GM11168 (cell line): ENCODE results near the gene DEFB124.
"Not testable (repeated sequence)": the region's sequence is repeated elsewhere in the genome, so short reads cannot be mapped to it uniquely, and the experiment has no call there.

Source experiments
- in situ Hi-C: fragments of 300-500 bp; cut with MboI; formaldehyde crosslinking; loops from one replicate; pipeline ENCODE4 v1.12.0; 2022; ENCODE audit warnings: low sequenced_read_pairs; ENCODE audit not compliant: unreplicated experiment

Gene DEFB124

GRCh38 chr20:31490752-31491151, 15.8 kb upstream of the DEFB124 start:
- in situ Hi-C loops = no loop called here

GRCh38 chr20:31489152-31489551, 14.2 kb upstream of the DEFB124 start:
- in situ Hi-C loops = no loop called here

- in situ Hi-C loops = no loop called here
These were observed 13.2 kb upstream of the DEFB124 start for GRCh38 chr20:31488115-31488514.

- in situ Hi-C loops = no loop called here
These were observed 10.8 kb upstream of the DEFB124 start for GRCh38 chr20:31485450-31486339.

GRCh38 chr20:31484001-31484400, 9.1 kb upstream of the DEFB124 start:
- in situ Hi-C loops = no loop called here

GRCh38 chr20:31476643-31477215, 1.8 kb upstream of the DEFB124 start:
- in situ Hi-C loops = no loop called here

- in situ Hi-C loops = no loop called here
These were observed 1.3 kb upstream of the DEFB124 start for GRCh38 chr20:31476294-31476585.

- in situ Hi-C loops = no loop called here
These were observed 756 bp upstream of the DEFB124 start for GRCh38 chr20:31475472-31476293.

GRCh38 chr20:31474097-31474436, 860 bp downstream of the DEFB124 start:
- in situ Hi-C loops = no loop called here

GRCh38 chr20:31473331-31474096, 1.4 kb downstream of the DEFB124 start:
- in situ Hi-C loops = no loop called here

- in situ Hi-C loops = no loop called here
These were observed 2.3 kb downstream of the DEFB124 start for GRCh38 chr20:31472395-31473330.

- in situ Hi-C loops = not testable (repeated sequence)
These were observed 4.0 kb downstream of the DEFB124 start for GRCh38 chr20:31470946-31471345.

- in situ Hi-C loops = loop anchor here (5.0 kb wide), 1 partner anchor 48 kb away; no protein-coding TSS in a partner anchor
These were observed 20.6 kb downstream of the DEFB124 start for GRCh38 chr20:31454361-31454760.

- in situ Hi-C loops = loop anchor here (5.0 kb wide), 1 partner anchor 50 kb away; no protein-coding TSS in a partner anchor
These were observed 22.4 kb downstream of the DEFB124 start for GRCh38 chr20:31452575-31452974.

GRCh38 chr20:31449511-31450414, 25.2 kb downstream of the DEFB124 start:
- in situ Hi-C loops = loop anchor here (5.0 kb wide), 1 partner anchor 53 kb away; no protein-coding TSS in a partner anchor

GRCh38 chr20:31446084-31446819, 28.7 kb downstream of the DEFB124 start:
- in situ Hi-C loops = no loop called here

- in situ Hi-C loops = no loop called here
These were observed 34.8 kb downstream of the DEFB124 start, which contains the start of gene DEFB123 for GRCh38 chr20:31440012-31440659. Gene DEFB123, plus strand, starts transcription at chr20:31440632. Its CDS starts 67 bp downstream, at chr20:31440699.
